B cell (primary cell): ENCODE data around the gene CCDC110.

Experiments
- EZH2 ChIP-seq: IDR thresholded peaks from 2 replicates; pipeline ENCODE4 v1.6.1; 2012; ENCODE audit warnings: borderline replicate concordance, low read depth, mild to moderate bottlenecking, moderate library complexity, low read length; ENCODE audit not compliant: insufficient read depth, poor library complexity, severe bottlenecking
- TF ChIP-seq, protein P1 (sequence below): fragments of 200-600 bp; IDR thresholded peaks from one replicate; pipeline ENCODE4 v1.8.0; 2022; ENCODE audit warnings: antibody characterized with exemption, mild to moderate bottlenecking

GRCh38 chr4:185506422-185506821 lies 34.9 kb upstream of the CCDC110 start:
- TF ChIP-seq, protein P1, sequence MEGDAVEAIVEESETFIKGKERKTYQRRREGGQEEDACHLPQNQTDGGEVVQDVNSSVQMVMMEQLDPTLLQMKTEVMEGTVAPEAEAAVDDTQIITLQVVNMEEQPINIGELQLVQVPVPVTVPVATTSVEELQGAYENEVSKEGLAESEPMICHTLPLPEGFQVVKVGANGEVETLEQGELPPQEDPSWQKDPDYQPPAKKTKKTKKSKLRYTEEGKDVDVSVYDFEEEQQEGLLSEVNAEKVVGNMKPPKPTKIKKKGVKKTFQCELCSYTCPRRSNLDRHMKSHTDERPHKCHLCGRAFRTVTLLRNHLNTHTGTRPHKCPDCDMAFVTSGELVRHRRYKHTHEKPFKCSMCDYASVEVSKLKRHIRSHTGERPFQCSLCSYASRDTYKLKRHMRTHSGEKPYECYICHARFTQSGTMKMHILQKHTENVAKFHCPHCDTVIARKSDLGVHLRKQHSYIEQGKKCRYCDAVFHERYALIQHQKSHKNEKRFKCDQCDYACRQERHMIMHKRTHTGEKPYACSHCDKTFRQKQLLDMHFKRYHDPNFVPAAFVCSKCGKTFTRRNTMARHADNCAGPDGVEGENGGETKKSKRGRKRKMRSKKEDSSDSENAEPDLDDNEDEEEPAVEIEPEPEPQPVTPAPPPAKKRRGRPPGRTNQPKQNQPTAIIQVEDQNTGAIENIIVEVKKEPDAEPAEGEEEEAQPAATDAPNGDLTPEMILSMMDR: no peak
- TF ChIP-seq EZH2: no peak
